ENCODE data around the gene RBM42. TPM values are rescaled to one million over a fixed set of nuclear protein-coding genes. Genes with fewer than 3 reads are reported as not detected.

The RBM42 gene
- total and polyA plus RNA-seq, 9 of the 15 experiments (the other 6 are each of a cell fraction or from before 2014, with no cell fraction given): 5.7 to 149 (median 32.4) TPM

DNA sequence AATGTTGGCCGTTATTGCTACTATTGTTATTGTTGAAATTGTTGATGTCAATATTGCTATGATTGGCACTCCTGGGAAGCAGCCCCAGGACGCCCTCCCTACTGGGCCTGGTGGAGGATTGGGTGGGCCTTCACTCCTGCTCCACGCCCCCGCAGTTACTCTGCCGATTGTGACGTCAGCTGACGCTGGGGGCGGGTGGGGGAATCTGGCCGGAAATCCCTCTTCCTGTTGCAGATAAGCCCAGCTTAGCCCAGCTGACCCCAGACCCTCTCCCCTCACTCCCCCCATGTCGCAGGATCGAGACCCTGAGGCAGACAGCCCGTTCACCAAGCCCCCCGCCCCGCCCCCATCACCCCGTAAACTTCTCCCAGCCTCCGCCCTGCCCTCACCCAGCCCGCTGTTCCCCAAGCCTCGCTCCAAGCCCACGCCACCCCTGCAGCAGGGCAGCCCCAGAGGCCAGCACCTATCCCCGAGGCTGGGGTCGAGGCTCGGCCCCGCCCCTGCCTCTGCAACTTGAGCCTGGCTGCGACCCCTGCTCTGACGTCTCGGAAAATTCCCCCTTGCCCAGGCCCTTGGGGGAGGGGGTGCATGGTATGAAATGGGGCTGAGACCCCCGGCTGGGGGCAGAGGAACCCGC, 12.8 kb downstream of the RBM42 start, which contains the start of gene ETV2 (continued):
- no peak for TF ChIP-seq PTTG1 (tag; IDR thresholded peaks at IDR 0.05; ENCODE audit: low read depth)
- TF ChIP-seq TEAD1 (CRISPR knock-in tag; IDR thresholded peaks at IDR 0.05): no peak
- TF ChIP-seq TAF9B (IDR thresholded peaks at IDR 0.05; ENCODE audit: partially characterized antibody): no peak
- TF ChIP-seq, protein P1, sequence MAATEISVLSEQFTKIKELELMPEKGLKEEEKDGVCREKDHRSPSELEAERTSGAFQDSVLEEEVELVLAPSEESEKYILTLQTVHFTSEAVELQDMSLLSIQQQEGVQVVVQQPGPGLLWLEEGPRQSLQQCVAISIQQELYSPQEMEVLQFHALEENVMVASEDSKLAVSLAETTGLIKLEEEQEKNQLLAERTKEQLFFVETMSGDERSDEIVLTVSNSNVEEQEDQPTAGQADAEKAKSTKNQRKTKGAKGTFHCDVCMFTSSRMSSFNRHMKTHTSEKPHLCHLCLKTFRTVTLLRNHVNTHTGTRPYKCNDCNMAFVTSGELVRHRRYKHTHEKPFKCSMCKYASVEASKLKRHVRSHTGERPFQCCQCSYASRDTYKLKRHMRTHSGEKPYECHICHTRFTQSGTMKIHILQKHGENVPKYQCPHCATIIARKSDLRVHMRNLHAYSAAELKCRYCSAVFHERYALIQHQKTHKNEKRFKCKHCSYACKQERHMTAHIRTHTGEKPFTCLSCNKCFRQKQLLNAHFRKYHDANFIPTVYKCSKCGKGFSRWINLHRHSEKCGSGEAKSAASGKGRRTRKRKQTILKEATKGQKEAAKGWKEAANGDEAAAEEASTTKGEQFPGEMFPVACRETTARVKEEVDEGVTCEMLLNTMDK (IDR thresholded peaks at IDR 0.05; ENCODE audit: borderline replicate concordance, insufficient read depth, low read depth, low read length, poor library complexity, severe bottlenecking): no peak
- no peak for TF ChIP-seq NELFE (IDR thresholded peaks at IDR 0.05; ENCODE audit: insufficient read depth, insufficient read length)
- TF ChIP-seq, protein P2, sequence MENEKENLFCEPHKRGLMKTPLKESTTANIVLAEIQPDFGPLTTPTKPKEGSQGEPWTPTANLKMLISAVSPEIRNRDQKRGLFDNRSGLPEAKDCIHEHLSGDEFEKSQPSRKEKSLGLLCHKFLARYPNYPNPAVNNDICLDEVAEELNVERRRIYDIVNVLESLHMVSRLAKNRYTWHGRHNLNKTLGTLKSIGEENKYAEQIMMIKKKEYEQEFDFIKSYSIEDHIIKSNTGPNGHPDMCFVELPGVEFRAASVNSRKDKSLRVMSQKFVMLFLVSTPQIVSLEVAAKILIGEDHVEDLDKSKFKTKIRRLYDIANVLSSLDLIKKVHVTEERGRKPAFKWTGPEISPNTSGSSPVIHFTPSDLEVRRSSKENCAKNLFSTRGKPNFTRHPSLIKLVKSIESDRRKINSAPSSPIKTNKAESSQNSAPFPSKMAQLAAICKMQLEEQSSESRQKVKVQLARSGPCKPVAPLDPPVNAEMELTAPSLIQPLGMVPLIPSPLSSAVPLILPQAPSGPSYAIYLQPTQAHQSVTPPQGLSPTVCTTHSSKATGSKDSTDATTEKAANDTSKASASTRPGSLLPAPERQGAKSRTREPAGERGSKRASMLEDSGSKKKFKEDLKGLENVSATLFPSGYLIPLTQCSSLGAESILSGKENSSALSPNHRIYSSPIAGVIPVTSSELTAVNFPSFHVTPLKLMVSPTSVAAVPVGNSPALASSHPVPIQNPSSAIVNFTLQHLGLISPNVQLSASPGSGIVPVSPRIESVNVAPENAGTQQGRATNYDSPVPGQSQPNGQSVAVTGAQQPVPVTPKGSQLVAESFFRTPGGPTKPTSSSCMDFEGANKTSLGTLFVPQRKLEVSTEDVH (IDR thresholded peaks at IDR 0.05; ENCODE audit: low read depth, partially characterized antibody): no peak
- TF ChIP-seq, protein P3, sequence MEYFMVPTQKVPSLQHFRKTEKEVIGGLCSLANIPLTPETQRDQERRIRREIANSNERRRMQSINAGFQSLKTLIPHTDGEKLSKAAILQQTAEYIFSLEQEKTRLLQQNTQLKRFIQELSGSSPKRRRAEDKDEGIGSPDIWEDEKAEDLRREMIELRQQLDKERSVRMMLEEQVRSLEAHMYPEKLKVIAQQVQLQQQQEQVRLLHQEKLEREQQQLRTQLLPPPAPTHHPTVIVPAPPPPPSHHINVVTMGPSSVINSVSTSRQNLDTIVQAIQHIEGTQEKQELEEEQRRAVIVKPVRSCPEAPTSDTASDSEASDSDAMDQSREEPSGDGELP (CRISPR knock-in tag; IDR thresholded peaks at IDR 0.05; ENCODE audit: borderline replicate concordance): peak; percentile 77; the same call in 1 of the 2 replicates
- TF ChIP-seq, protein P4, sequence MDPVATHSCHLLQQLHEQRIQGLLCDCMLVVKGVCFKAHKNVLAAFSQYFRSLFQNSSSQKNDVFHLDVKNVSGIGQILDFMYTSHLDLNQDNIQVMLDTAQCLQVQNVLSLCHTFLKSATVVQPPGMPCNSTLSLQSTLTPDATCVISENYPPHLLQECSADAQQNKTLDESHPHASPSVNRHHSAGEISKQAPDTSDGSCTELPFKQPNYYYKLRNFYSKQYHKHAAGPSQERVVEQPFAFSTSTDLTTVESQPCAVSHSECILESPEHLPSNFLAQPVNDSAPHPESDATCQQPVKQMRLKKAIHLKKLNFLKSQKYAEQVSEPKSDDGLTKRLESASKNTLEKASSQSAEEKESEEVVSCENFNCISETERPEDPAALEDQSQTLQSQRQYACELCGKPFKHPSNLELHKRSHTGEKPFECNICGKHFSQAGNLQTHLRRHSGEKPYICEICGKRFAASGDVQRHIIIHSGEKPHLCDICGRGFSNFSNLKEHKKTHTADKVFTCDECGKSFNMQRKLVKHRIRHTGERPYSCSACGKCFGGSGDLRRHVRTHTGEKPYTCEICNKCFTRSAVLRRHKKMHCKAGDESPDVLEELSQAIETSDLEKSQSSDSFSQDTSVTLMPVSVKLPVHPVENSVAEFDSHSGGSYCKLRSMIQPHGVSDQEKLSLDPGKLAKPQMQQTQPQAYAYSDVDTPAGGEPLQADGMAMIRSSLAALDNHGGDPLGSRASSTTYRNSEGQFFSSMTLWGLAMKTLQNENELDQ (CRISPR knock-in tag; IDR thresholded peaks at IDR 0.05; ENCODE audit: borderline replicate concordance): no peak
- TF ChIP-seq SUPT5H (IDR thresholded peaks at IDR 0.05): no peak

Measured in K562 (cell line).